Panc1 (cell line): ENCODE results near the gene TMTC1. TPM values are rescaled to one million over a fixed set of nuclear protein-coding genes. Genes with fewer than 3 reads are reported as not detected.

ENCODE experiments used
- ATAC-seq: fragments of 200-7000 bp; cut with Tn5 transposase; 2 replicates; pipeline ENCODE4 v1.9.1; 2020; ENCODE audit warnings: mild to moderate bottlenecking, moderate library complexity
- BruUV-seq: library from RNA; stranded (reverse); fragments of 400-500 nt; replicated peaks from 2 replicates; lab custom pipeline; 2021; lab: Mats Ljungman, UMichigan
- CTCF ChIA-PET: fragments of 300-600 bp; sonication (Branson Sonifier 250); formaldehyde crosslinking; loops from one replicate; lab custom pipeline; 2022; ENCODE audit warnings: antibody characterized with exemption; lab: Charles Lee
- POLR2A ChIA-PET: fragments of 300-600 bp; sonication (Branson Sonifier 250); formaldehyde crosslinking; loops from one replicate; lab custom pipeline; 2022; ENCODE audit warnings: antibody characterized with exemption; lab: Charles Lee
- DNase-seq: peaks from one replicate; pipeline ENCODE4 v3.0.0-alpha.2; 2010; ENCODE audit warnings: low read depth, low spot score
- H3K27ac ChIP-seq: 2 replicates; pipeline ENCODE4 v1.5.1; 2011; ENCODE audit warnings: mild to moderate bottlenecking, low read length, inconsistent platforms
- H3K27me3 ChIP-seq: fragments of 200-500 bp; sonication (Bioruptor generic); 2 replicates; pipeline ENCODE4 v1.6.0; 2014; ENCODE audit warnings: low read length, inconsistent platforms; ENCODE audit not compliant: control insufficient read depth, insufficient read depth
- H3K36me3 ChIP-seq: fragments of 200-500 bp; sonication (Bioruptor generic); 2 replicates; pipeline ENCODE4 v1.5.1; 2014; ENCODE audit warnings: inconsistent platforms, mild to moderate bottlenecking, low read length, moderate library complexity; ENCODE audit not compliant: control insufficient read depth, insufficient read depth
- H3K4me1 ChIP-seq: 2 replicates; pipeline ENCODE4 v1.5.1; 2011; ENCODE audit warnings: inconsistent platforms, mild to moderate bottlenecking, low read length, moderate library complexity; ENCODE audit not compliant: control insufficient read depth, insufficient read depth
- H3K4me3 ChIP-seq, 2 experiments: 2 replicates each; pipeline ENCODE4 v1.5.1; 2011 to 2012; ENCODE audit warnings: low read depth in 2 of 2, low read length in 2 of 2, mild to moderate bottlenecking in 2 of 2, inconsistent platforms in 1 of 2, moderate library complexity in 1 of 2
- H3K9me3 ChIP-seq: fragments of 200-500 bp; sonication (Bioruptor generic); 2 replicates; pipeline ENCODE4 v1.5.1; 2014; ENCODE audit warnings: low read depth, mild to moderate bottlenecking, inconsistent platforms, low read length, moderate library complexity; ENCODE audit not compliant: control insufficient read depth, insufficient read depth
- CTCF ChIP-seq: fragments of 450-650 bp; IDR thresholded peaks from 2 replicates; pipeline ENCODE4 v1.5.1; 2017; ENCODE audit warnings: mild to moderate bottlenecking
- POLR2AphosphoS5 ChIP-seq: IDR thresholded peaks from 2 replicates; pipeline ENCODE4 v1.6.1; 2012; ENCODE audit warnings: mild to moderate bottlenecking, low read depth, low read length, moderate library complexity
- REST ChIP-seq, 2 experiments: IDR thresholded peaks; 2 replicates each; pipeline ENCODE4 v1.6.1; 2011 to 2012; ENCODE audit warnings: low read depth in 2 of 2, control low read depth in 1 of 2, low read length in 1 of 2, mild to moderate bottlenecking in 1 of 2, moderate library complexity in 1 of 2; ENCODE audit not compliant: insufficient read depth in 1 of 2
- SIN3A ChIP-seq: IDR thresholded peaks from 2 replicates; pipeline ENCODE4 v1.6.1; 2012; ENCODE audit warnings: low read depth, mild to moderate bottlenecking, low read length, moderate library complexity, borderline replicate concordance; ENCODE audit not compliant: insufficient read depth
- TCF7L2 ChIP-seq: IDR thresholded peaks from 2 replicates; pipeline ENCODE4 v1.6.1; 2011; ENCODE audit warnings: mild to moderate bottlenecking, low read depth, low read length, inconsistent platforms
- in situ Hi-C: cut with HindIII; loops from 2 replicates; pipeline ENCODE4 v1.10.0; 2016; ENCODE audit warnings: low sequenced_read_pairs, low pct_unique_long_range_greater_than_20kb
- intact Hi-C: fragments of 100-400 bp; cut with micrococcal nuclease; formaldehyde crosslinking; loops from one replicate; pipeline ENCODE4 v1.10.0; 2022; ENCODE audit not compliant: unreplicated experiment
- total RNA-seq: library from RNA; stranded (reverse); gene quantifications from one replicate; pipeline ENCODE4 v1.2.1, GENCODE V29; 2021; ENCODE audit not compliant: unreplicated experiment

TMTC1 gene
- total RNA-seq, 1 experiment from 2014 or later, result 0.28 TPM

- BruUV-seq, result no TSS peak
- in situ Hi-C loops, result no loop called here
- ChIA-PET CTCF (no interaction called here), POLR2A (interaction anchor here (0.6 kb wide), 1 partner anchor 103 kb away, joined by 5 read pairs; no protein-coding TSS in a partner anchor)
- Histone ChIP-seq H3K4me3 (no peak overlapping the region), H3K27me3 (no peaks in the 10 kb centered on the region), H3K4me1 (no peaks in the 10 kb centered on the region), H3K9me3 (no peaks in the 10 kb centered on the region), H3K27ac (no peak overlapping the region), H3K36me3 (no peaks in the 10 kb centered on the region)
- TF ChIP-seq TCF7L2 (no peak), CTCF (no peak), REST (IDR thresholded peaks at IDR 0.05; ENCODE audit: insufficient read depth in 1 of 2, low read depth in 2 of 2, low read length in 1 of 2) (no peak), POLR2AphosphoS5 (no peak), SIN3A (no peak)
- ATAC-seq, result no peak
- no peak for DNase-seq
- intact Hi-C loops, result no loop called here
These were observed 120.9 kb downstream of the TMTC1 start for GRCh38 chr12:29662734-29663323.

- H3K4me1 ChIP-seq, result no peaks in the 10 kb centered on the region
- intact Hi-C loops, result no loop called here
- in situ Hi-C loops, result no loop called here
- BruUV-seq, result no TSS peak
- CTCF ChIA-PET, result no interaction called here
- POLR2A ChIA-PET, result no interaction called here
- H3K9me3 ChIP-seq, result no peaks in the 10 kb centered on the region
- H3K4me3 ChIP-seq, result no peak overlapping the region
- no peak for TF ChIP-seq REST (IDR thresholded peaks at IDR 0.05; ENCODE audit: insufficient read depth in 1 of 2, low read depth in 2 of 2, low read length in 1 of 2)
- TF ChIP-seq TCF7L2, result no peak
- TF ChIP-seq CTCF, result no peak
- no peak for TF ChIP-seq SIN3A
- TF ChIP-seq POLR2AphosphoS5, result no peak
- no peaks in the 10 kb centered on the region for H3K27me3 ChIP-seq
- no peak overlapping the region for H3K27ac ChIP-seq
- ATAC-seq (no peak), DNase-seq (no peak)
- no peaks in the 10 kb centered on the region for H3K36me3 ChIP-seq
These were observed 122.9 kb downstream of the TMTC1 start for GRCh38 chr12:29660847-29661246.
